ENCODE data around the gene INPPL1. TPM values are rescaled to one million over a fixed set of nuclear protein-coding genes. Genes with fewer than 3 reads are reported as not detected.

INPPL1 gene
- total RNA-seq, 2 experiments from 2014 or later, result 103 to 195 TPM

- POLR2A ChIA-PET, result interaction anchor here (1.3 kb wide), 1 partner anchor 9 kb away, joined by 3 read pairs; no protein-coding TSS in a partner anchor
- peaks cover 53% of the 10 kb centered on the region for H3K36me3 ChIP-seq (ENCODE audit: insufficient read depth, low read length)
- no TSS peak for BruUV-seq (replicated peaks)
- peaks cover 24% of the 10 kb centered on the region; the same call in 1 of the 2 replicates for H3K79me2 ChIP-seq (ENCODE audit: insufficient read depth, low read depth, low read length)
- CTCF ChIA-PET (ENCODE audit: unreplicated experiment), result no interaction called here
- no peak overlapping the region for H3K27ac ChIP-seq (ENCODE audit: low read depth, low read length, poor library complexity, severe bottlenecking)
- no peaks in the 10 kb centered on the region for H3K9me3 ChIP-seq (ENCODE audit: low read length)
- H4K20me1 ChIP-seq (ENCODE audit: insufficient read depth, low read length), result no peaks in the 10 kb centered on the region
- no peak overlapping the region for H2AFZ ChIP-seq (ENCODE audit: low read length)
- no peaks in the 10 kb centered on the region for H3K9me2 ChIP-seq (ENCODE audit: insufficient read depth, low read length)
- H3K4me2 ChIP-seq (ENCODE audit: low read length), result peak overlapping the region; percentile 97
- TF ChIP-seq EZH2phosphoT487 (IDR thresholded peaks at IDR 0.05; ENCODE audit: borderline replicate concordance, low read depth, low read length) (no peak), CTCF (conservative IDR thresholded peaks at IDR 0.05; ENCODE audit: low read length) (no peak)
- intact Hi-C loops (cut with micrococcal nuclease; ENCODE audit: unreplicated experiment), result no loop called here
- H3K4me3 ChIP-seq (ENCODE audit: low read depth, low read length, poor library complexity, severe bottlenecking), result no peak overlapping the region
- DNase-seq (ENCODE audit: low spot score), result no peak
- H3K4me1 ChIP-seq (ENCODE audit: insufficient read depth, low read length, poor library complexity, severe bottlenecking), result peaks cover 35% of the 10 kb centered on the region
These were observed 2.1 kb downstream of the INPPL1 start for GRCh38 chr11:72226701-72227100.

DNA sequence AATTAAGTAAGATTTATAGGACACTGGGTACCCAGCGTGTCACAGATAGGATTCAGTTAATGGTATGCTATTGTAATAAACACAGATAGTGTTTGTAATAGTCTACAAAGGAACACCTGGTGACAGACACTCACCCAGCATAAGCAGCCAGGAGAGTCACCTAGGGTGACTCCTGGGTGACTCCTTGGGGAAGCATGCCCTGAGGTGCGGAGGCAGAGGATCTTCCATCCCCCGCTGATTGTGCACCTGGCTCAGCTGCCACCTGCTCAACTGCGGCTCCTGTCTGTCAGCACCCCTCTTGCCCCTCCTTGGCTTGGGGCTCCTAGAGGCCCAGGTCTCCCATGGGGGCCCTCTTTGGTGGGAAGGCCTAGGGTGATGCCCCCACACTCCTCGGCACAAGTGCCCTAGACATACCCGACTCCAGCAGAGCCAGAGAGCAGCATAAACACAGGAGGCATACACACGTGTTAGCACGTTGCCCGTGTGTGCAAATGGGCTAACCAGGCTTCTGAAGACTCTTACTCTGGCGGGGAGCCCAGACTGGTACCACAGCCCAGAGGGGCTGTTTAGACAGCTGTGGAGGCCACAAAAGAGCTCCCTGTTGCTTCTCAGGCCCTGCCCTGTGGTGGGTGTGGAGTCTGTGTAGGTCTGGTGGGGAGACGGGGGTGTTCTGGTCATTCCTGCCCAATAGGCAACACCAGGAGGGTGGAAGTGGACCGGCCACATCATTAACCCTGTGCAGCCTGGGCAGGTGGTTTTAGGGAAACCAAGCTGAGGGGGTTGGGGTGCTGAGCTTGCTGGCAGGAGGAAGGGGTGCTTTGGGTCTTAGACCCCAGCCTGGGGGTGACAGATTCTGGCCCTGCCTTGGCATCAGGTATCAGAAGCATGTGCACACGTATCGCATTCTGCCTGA is 3.0 kb downstream of the INPPL1 start:
- CTCF ChIA-PET (ENCODE audit: unreplicated experiment), result interaction anchor here (0.5 kb wide), 1 partner anchor 202 kb away, joined by 3 read pairs; no protein-coding TSS in a partner anchor
- intact Hi-C loops (cut with micrococcal nuclease; ENCODE audit: unreplicated experiment), result no loop called here
- Histone ChIP-seq H3K9me3 (ENCODE audit: low read length) (no peaks in the 10 kb centered on the region), H3K4me1 (ENCODE audit: insufficient read depth, low read length, poor library complexity, severe bottlenecking) (peaks cover 26% of the 10 kb centered on the region), H3K79me2 (ENCODE audit: insufficient read depth, low read depth, low read length) (peaks cover 16% of the 10 kb centered on the region; the same call in 1 of the 2 replicates), H2AFZ (ENCODE audit: low read length) (no peak overlapping the region), H3K9me2 (ENCODE audit: insufficient read depth, low read length) (no peaks in the 10 kb centered on the region), H4K20me1 (ENCODE audit: insufficient read depth, low read length) (no peaks in the 10 kb centered on the region), H3K4me3 (ENCODE audit: low read depth, low read length, poor library complexity, severe bottlenecking) (no peak overlapping the region), H3K27ac (ENCODE audit: low read depth, low read length, poor library complexity, severe bottlenecking) (no peak overlapping the region), H3K4me2 (ENCODE audit: low read length) (peak overlapping the region; percentile 7; the same call in 1 of the 2 replicates), H3K36me3 (ENCODE audit: insufficient read depth, low read length) (peaks cover 61% of the 10 kb centered on the region)
- POLR2A ChIA-PET, result no interaction called here
- TF ChIP-seq CTCF (conservative IDR thresholded peaks at IDR 0.05; ENCODE audit: low read length) (no peak), EZH2phosphoT487 (IDR thresholded peaks at IDR 0.05; ENCODE audit: borderline replicate concordance, low read depth, low read length) (no peak)
- BruUV-seq (replicated peaks), result no TSS peak
- DNase-seq (ENCODE audit: low spot score), result no peak
